Measurements from ENCODE around the gene ZNF423. TPM values are rescaled to one million over a fixed set of nuclear protein-coding genes. Genes with fewer than 3 reads are reported as not detected.

ZNF423 gene
- total RNA-seq, 1 donor from 2014 or later = 7.3 TPM

DNA sequence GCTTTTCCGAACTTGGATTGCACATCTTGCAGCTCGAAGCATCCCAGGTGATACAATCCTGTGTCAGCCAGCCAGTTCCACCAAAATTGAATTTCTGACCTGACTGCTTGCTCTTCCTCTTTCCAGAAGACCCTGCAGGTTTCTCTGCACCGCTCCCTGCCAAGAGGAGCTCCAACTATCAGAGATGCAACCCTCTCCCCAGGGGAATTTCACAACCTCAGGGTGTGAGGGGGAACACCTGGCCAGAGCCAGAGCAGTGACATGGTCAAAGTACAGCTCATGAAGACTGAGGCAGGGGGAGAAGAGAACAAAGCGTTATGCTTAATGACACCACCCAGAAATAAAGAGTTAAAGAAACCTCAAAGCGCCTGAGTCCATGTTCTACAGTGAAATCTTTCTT is 25.0 kb downstream of the ZNF423 start:
- FAIRE-seq = no peak
- no peak for DNase-seq (ENCODE audit: low spot score in 2 of 2)

DNA sequence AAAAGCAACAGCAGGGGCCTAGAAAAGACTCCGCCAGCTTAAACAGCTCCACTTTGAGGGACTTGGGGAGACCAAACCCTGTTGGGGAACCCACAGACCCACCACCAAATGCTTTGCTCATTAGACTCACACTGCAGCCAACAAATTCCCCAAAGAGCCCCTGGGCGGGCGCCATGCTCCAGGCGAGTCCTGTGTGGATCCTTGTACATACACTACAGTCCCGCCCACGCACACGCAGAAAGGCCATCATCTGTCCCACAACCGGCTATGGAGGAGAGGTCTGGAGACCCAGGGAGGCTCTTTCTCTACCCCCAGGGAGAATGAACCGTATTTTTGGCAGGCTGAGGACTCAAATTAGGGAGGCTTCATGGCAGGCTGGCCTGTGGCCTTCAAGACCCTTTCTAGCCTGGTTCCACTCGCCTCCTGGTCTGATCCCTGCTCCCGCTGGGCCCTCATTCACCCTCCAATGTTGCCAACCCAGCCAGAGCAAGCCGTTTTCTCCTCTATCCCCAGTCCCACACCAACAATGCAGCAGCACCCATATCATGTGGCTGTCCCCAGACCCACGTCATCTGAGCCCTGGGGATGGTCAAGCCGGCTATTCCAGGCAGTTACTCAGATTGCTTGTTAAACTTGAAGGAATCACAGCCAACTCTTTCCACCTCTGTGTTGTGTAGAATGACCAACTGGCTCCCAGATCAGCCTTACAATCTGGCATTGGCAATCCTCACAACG is 27.2 kb downstream of the ZNF423 start:
- FAIRE-seq = no peak
- no peak for DNase-seq (ENCODE audit: low spot score in 2 of 2)

GRCh38 chr16:49827805-49828438 is 28.0 kb downstream of the ZNF423 start:
- DNase-seq (ENCODE audit: low spot score in 2 of 2) (no peak), FAIRE-seq (no peak)

- no peak for DNase-seq (ENCODE audit: low spot score in 2 of 2)
- FAIRE-seq = no peak
Measured at GRCh38 chr16:49826515-49826914, 29.4 kb downstream of the ZNF423 start.

DNA sequence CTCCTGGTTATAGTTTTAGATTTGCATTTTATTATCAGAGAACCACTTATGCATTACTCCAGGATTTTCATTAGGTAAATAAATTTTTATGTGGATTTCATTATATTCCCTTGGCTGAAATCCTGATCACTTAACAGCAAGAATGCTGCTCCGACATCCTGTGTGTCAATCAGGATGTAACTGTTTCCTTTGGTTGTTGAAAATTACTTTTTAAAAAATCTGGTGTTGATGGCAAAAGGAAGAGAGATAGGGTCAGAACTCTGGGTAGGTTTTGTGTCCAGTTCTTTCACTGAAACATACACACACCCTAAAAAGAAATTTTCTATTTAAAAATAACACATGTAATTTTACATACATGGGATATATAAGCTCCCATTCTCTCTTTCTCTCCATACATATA is 30.9 kb downstream of the ZNF423 start:
- DNase-seq (ENCODE audit: low spot score in 2 of 2) = no peak
- no peak for FAIRE-seq

DNA sequence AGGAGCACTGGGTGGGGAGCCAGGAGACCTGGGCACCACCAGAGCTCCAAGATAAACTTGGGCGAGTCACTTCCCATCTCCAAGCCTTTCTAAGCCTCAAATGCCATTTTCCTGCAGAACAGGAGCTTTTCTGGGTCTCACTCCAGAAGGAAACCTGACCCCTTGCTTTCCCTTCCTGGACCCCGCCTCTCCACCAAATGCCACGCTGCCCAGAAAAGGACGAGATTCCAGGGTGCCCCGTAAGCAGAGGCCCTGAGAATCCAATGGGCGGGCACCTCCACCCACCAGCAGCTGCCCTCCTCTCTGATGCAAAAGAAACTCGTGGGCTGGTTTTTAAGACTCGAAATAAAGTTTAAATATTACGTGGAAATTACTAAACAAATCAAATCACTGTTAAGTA is 31.3 kb downstream of the ZNF423 start:
- FAIRE-seq (no peak), DNase-seq (ENCODE audit: low spot score in 2 of 2) (no peak)

DNA sequence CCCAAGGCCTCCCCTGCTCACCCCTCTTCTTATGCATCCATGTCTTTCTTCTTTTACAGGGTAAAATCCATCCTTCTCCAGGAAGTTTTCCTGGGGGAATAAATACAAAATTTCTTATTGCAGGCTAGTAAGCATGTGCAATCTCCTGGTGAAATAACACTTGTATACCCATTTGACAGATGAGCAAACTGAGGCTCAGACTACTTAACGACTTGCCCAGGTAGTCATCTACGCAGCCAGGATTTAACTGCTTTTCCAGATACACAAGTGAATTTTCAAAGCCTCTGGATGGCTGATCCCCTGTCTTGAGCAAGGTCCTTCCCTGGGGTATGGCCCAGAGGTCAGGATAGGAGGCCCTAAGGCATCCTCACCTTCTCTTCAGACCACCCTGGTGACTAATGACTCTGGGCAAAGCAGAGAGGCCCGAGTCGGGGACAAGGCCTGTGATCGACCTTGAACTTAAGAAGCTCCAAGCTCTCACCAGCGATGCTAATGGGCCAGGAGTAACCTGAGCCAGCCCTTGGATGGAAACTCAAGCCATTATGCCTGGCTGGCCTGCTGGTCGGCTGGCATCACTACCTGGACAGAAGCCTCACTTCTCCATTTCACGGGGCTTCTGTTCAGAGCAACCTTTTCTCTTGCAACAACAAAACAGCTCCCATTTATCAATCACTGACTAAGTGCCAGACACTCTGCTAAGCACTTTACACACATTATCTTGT is 33.1 kb downstream of the ZNF423 start:
- FAIRE-seq (no peak), DNase-seq (ENCODE audit: low spot score in 2 of 2) (no peak)

DNA sequence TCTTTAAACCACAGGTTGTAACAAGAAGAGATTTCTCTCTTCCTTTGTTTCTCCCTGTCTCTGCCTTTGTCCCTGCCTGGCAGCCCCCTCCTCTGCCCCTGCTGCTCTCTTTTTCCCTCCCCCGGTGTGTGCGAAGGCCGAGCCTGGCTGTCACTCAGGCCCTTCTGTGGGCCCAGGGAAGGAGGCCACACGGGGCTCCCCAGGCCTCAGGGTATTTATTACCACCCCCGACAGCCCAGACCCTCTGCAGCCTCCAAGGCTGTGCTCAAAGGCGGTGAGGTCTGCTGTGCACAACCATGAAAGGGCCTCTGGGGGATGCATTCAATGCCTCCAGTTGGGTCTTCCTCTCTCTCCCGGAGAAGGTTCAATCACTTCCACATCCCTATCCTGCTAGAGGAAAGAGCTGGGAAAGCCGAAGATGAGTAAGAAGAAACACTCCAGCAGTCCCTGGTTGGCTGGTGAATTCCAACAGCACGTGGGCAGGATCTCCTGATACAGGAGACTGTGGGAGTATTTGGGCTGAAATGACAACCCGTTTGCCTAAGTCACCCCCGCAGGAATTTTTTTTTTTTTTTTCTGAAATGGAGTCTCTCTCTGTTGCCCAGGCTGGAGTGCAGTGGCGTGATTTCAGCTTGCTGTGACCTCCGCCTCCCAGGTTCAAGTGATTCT is 34.2 kb downstream of the ZNF423 start:
- FAIRE-seq = no peak
- DNase-seq (ENCODE audit: low spot score in 2 of 2) = no peak

- DNase-seq (ENCODE audit: low spot score in 2 of 2) (no peak), FAIRE-seq (no peak)
Measured at GRCh38 chr16:49821156-49821555, 34.8 kb downstream of the ZNF423 start.

DNA sequence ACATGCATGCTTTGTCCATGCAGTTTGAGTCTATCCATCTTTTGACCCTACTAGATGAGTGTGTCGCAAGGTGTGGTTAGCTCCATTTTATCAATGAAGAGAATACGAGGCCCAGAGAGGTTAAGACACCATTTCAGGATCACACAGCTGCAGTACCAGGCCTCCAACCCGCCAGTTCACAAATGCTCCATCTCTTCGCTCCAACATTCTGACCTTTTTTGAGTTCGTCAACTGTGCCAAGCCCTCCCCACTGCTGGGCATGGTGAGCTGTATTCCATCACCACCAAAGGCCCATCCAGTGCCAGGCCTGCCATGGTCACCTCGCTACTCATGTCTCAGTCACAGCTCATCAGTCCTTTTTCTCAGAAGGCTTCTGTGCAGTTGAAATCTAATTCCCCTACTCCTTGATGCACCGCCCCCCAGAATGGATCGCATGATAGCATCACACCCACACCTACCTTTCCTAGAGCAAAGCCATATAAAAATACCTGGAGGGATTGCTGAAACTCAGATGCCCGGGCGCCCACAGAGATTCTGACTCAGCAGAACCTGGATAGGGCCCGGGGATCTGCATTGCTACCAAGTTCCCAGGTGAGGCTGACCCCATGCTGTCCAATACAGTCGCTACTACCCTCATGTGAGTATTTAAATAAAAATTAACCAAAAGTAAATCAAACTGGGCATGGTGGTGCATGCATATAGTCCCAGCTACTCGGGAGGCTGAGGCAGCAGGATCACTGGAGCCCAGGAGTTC is 38.0 kb downstream of the ZNF423 start:
- FAIRE-seq = no peak
- no peak for DNase-seq (ENCODE audit: low spot score in 2 of 2)

- DNase-seq (ENCODE audit: low spot score in 2 of 2) (no peak), FAIRE-seq (no peak)
Measured at GRCh38 chr16:49816875-49817274, 39.0 kb downstream of the ZNF423 start.

- DNase-seq (ENCODE audit: low spot score in 2 of 2) = peak; percentile 51 to 72
Measured at GRCh38 chr16:49811644-49812334, 44.1 kb downstream of the ZNF423 start.

DNA sequence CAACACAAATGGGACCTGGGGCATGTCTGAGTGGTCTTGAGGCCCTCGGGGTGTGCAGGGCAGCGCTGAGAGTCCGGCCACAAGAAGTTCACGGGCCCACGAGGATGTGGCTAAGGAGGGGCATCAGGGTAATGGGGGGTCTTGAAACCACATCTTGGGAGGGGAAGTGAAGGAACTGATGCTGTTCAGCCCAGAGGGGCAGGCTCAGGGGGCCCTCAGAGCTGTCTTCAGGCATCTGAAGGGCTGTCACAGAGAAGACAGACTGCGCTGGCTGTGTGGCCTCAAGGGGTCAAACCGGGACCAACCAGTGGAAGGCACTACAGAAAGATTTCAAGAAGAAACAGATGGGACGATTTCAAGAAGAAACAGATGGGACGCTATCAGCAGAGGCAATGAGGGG is 45.1 kb downstream of the ZNF423 start:
- FAIRE-seq (no peak), DNase-seq (ENCODE audit: low spot score in 2 of 2) (no peak)

More at GRCh38 chr16:49811644-49812334, 44.1 kb downstream of the ZNF423 start:
- FAIRE-seq = no peak

GRCh38 chr16:49809561-49809960 is 46.4 kb downstream of the ZNF423 start:
- no peak for FAIRE-seq
- no peak for DNase-seq (ENCODE audit: low spot score in 2 of 2)

- FAIRE-seq (no peak), DNase-seq (ENCODE audit: low spot score in 2 of 2) (no peak)
Measured at GRCh38 chr16:49809062-49809461, 46.9 kb downstream of the ZNF423 start.

- FAIRE-seq = no peak
- DNase-seq (ENCODE audit: low spot score in 2 of 2) = no peak
Measured at GRCh38 chr16:49806446-49806845, 49.5 kb downstream of the ZNF423 start.

DNA sequence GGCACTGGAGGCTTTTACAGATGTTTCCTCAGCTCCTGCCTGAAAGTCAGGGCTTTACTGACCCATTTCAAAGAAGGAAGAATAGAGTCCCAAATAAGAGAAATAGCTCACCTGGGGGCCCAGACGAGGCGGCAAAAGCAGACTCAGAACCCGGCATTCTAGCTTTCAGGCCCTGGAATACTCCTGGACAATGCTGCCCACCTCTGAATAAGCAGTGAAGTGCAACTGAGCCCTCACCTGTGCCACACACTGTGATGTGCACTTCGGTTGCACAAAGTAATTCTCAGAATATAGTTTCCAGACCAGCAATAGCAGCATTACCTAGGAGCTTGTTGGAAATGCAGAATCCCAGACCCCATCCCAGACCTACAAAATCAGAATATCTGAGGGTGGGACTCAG is 54.6 kb downstream of the ZNF423 start:
- no peak for FAIRE-seq

GRCh38 chr16:49800876-49801275 is 55.0 kb downstream of the ZNF423 start:
- FAIRE-seq (no peak), DNase-seq (ENCODE audit: low spot score in 2 of 2) (no peak)

More for the DNA sequence above, 54.6 kb downstream of the ZNF423 start:
- DNase-seq (ENCODE audit: low spot score in 2 of 2) = no peak

GRCh38 chr16:49800441-49800840 is 55.5 kb downstream of the ZNF423 start:
- no peak for DNase-seq (ENCODE audit: low spot score in 2 of 2)
- FAIRE-seq = no peak

DNA sequence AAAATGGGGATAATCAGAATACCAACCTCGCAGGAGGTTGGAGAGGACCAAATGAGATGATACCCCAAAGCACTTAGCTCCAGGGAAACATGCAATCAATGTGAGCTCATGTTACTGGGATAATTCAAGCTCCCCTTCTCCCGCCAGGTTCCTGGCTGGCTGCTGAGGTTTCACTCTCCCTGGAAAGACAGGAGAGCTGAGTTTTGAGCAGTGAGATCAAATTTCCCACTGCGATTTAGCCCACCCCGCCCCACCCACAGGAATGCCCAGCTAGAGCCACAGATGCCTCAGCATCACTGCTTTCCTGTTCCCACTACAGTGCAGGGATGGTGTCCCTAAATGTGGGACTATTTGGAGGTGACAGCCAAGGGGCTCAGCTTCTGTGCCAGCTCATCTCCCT is 56.7 kb downstream of the ZNF423 start:
- FAIRE-seq (no peak), DNase-seq (ENCODE audit: low spot score in 2 of 2) (no peak)
